ENCODE measurements around the gene MBL2. TPM values are rescaled to one million over a fixed set of nuclear protein-coding genes. Genes with fewer than 3 reads are reported as not detected.

Gene MBL2
- total RNA-seq, 1 donor from 2014 or later = not detected

- no peak for TF ChIP-seq CTCF (IDR thresholded peaks at IDR 0.05)
- no peak for ATAC-seq
- Histone ChIP-seq H3K27ac (no peak overlapping the region), H3K4me1 (no peaks in the 10 kb centered on the region), H3K36me3 (no peaks in the 10 kb centered on the region), H3K4me3 (no peak overlapping the region), H3K9me3 (no peaks in the 10 kb centered on the region), H3K27me3 (ENCODE audit: low read depth) (no peaks in the 10 kb centered on the region)
- DNase-seq = no peak
- intact Hi-C loops (cut with DNase I) = no loop called here
Observed at GRCh38 chr10:52720018-52720417, 52.6 kb downstream of the MBL2 start.

All from lower lobe of right lung (tissue), 2 donors.